ENCODE measurements around the gene FGF18. TPM values are rescaled to one million over a fixed set of nuclear protein-coding genes. Genes with fewer than 3 reads are reported as not detected.

Gene FGF18
- total and polyA plus RNA-seq, 10 of the 15 experiments (the other 5 are each of a cell fraction or from before 2014, with no cell fraction given): 0.03 to 0.10 (median 0.06) TPM; not detected in 5

- no peak overlapping the region for H3K4me2 ChIP-seq (ENCODE audit: control insufficient read depth, insufficient read depth)
- RAD21 ChIA-PET (ENCODE audit: unreplicated experiment): no interaction called here
- H3K9ac ChIP-seq (ENCODE audit: control insufficient read depth, insufficient read depth, low read length): no peak overlapping the region
- no peaks in the 10 kb centered on the region; the same call in 2 of the 3 replicates for H3K9me3 ChIP-seq (replicated peaks; ENCODE audit: control insufficient read depth, insufficient read depth, low read length)
- intact Hi-C loops (cut with micrococcal nuclease; ENCODE audit: unreplicated experiment) (loop anchor here (1.0 kb wide), 1 partner anchor 42 kb away; no protein-coding TSS in a partner anchor), in situ Hi-C loops (cut with MboI) (no loop called here)
- no peak for ATAC-seq
- TF ChIP-seq HDAC2 (IDR thresholded peaks at IDR 0.05): no peak
- no peaks in the 10 kb centered on the region for H3K27me3 ChIP-seq (replicated peaks in 1 of 2; ENCODE audit: control insufficient read depth in 2 of 2, insufficient read depth in 2 of 2, low read length in 1 of 2)
- no peak for DNase-seq (ENCODE audit: low read depth, low spot score)
- H2AFZ ChIP-seq (ENCODE audit: control insufficient read depth, low read depth, low read length): no peak overlapping the region
- POLR2A ChIA-PET: no interaction called here
- H3K4me3 ChIP-seq: no peak overlapping the region
- 45% methylated on average over 13 of the region's 13 CpGs for WGBS (ENCODE audit: insufficient coverage, insufficient replicate concordance, low lambda C conversion rate, missing lambda C conversion rate)
- no peaks in the 10 kb centered on the region for H3K36me3 ChIP-seq (ENCODE audit: control insufficient read depth in 2 of 2, insufficient read depth in 2 of 2, low read length in 1 of 2)
- CTCF ChIA-PET: interaction anchor here (1.2 kb wide), 2 partner anchors 12 to 38 kb away, joined by 3 to 4 read pairs; no protein-coding TSS in a partner anchor
- no TSS peak for BruUV-seq (replicated peaks)
- H3K4me1 ChIP-seq (ENCODE audit: control insufficient read depth, insufficient read depth, low read length): peaks cover 12% of the 10 kb centered on the region
- H3K79me2 ChIP-seq (ENCODE audit: control insufficient read depth, insufficient read depth, low read length): no peaks in the 10 kb centered on the region
- FAIRE-seq: no peak
- SMC1A ChIA-PET (ENCODE audit: uncharacterized antibody, unreplicated experiment): no interaction called here
- no peak overlapping the region for H3K27ac ChIP-seq (ENCODE audit: control insufficient read depth, insufficient read depth)
- no peaks in the 10 kb centered on the region for H4K20me1 ChIP-seq (ENCODE audit: control insufficient read depth, insufficient read depth)
Measured at GRCh38 chr5:171371326-171371725, 48.1 kb upstream of the FGF18 start.

DNA sequence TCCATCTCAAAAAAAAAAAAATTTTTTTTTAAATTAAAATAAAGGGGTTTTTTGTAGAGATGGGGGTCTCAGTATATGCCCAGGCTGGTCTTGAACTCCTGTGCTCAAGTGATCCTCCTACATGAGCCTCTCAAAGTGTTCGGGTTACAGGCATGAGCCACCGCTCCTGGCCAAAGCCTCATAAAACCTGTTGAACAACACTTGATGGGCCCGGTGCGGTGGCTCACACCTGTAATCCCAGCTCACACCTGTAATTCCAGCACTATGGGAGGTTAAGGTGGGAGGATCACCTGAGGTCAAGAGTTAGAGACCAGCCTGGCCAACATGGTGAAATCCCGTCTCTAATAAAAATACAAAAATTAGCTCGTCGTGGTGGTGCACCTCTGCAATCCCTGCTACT, 39.5 kb upstream of the FGF18 start:
- WGBS (ENCODE audit: insufficient coverage, insufficient replicate concordance, low lambda C conversion rate, missing lambda C conversion rate): 60% methylated on average over 7 of the region's 7 CpGs
- Histone ChIP-seq H3K4me2 (ENCODE audit: control insufficient read depth, insufficient read depth) (no peak overlapping the region), H2AFZ (ENCODE audit: control insufficient read depth, low read depth, low read length) (no peak overlapping the region), H4K20me1 (ENCODE audit: control insufficient read depth, insufficient read depth) (no peaks in the 10 kb centered on the region), H3K4me1 (ENCODE audit: control insufficient read depth, insufficient read depth, low read length) (no peaks in the 10 kb centered on the region), H3K79me2 (ENCODE audit: control insufficient read depth, insufficient read depth, low read length) (no peaks in the 10 kb centered on the region), H3K27ac (ENCODE audit: control insufficient read depth, insufficient read depth) (no peak overlapping the region), H3K27me3 (replicated peaks in 1 of 2; ENCODE audit: control insufficient read depth in 2 of 2, insufficient read depth in 2 of 2, low read length in 1 of 2) (no peaks in the 10 kb centered on the region), H3K4me3 (no peak overlapping the region), H3K9me3 (replicated peaks; ENCODE audit: control insufficient read depth, insufficient read depth, low read length) (no peaks in the 10 kb centered on the region), H3K36me3 (ENCODE audit: control insufficient read depth in 2 of 2, insufficient read depth in 2 of 2, low read length in 1 of 2) (no peaks in the 10 kb centered on the region), H3K9ac (ENCODE audit: control insufficient read depth, insufficient read depth, low read length) (no peak overlapping the region)
- no TSS peak for BruUV-seq (replicated peaks)
- CTCF ChIA-PET: interaction anchor here (1.5 kb wide), 1 partner anchor 9 kb away, joined by 3 read pairs; no protein-coding TSS in a partner anchor
- FAIRE-seq: no peak
- DNase-seq (ENCODE audit: low read depth, low spot score): no peak
- no peak for ATAC-seq
- SMC1A ChIA-PET (ENCODE audit: uncharacterized antibody, unreplicated experiment): no interaction called here
- in situ Hi-C loops (cut with MboI): no loop called here
- RAD21 ChIA-PET (ENCODE audit: unreplicated experiment): interaction anchor here (0.6 kb wide), 1 partner anchor 632 kb away, joined by 5 read pairs; no protein-coding TSS in a partner anchor
- intact Hi-C loops (cut with micrococcal nuclease; ENCODE audit: unreplicated experiment): no loop called here
- POLR2A ChIA-PET: no interaction called here
- TF ChIP-seq CTCF (IDR thresholded peaks at IDR 0.05 in 2 of 3, conservative IDR thresholded peaks at IDR 0.05 in 1 of 3; ENCODE audit: control insufficient read depth in 2 of 3, extremely low read depth in 1 of 3, insufficient read depth in 1 of 3, low read depth in 3 of 3, low read length in 3 of 3) (no peak), GATAD2B (conservative IDR thresholded peaks at IDR 0.05; ENCODE audit: low read depth) (no peak), ELK1 (IDR thresholded peaks at IDR 0.05; ENCODE audit: low read depth, low read length) (no peak), SP1 (IDR thresholded peaks at IDR 0.05; ENCODE audit: low read depth, low read length) (no peak), NFXL1 (IDR thresholded peaks at IDR 0.05; ENCODE audit: borderline replicate concordance) (no peak), ATF7 (IDR thresholded peaks at IDR 0.05; ENCODE audit: low read depth) (no peak), RFX5 (IDR thresholded peaks at IDR 0.05; ENCODE audit: low read depth, low read length) (no peak), NR2C1 (IDR thresholded peaks at IDR 0.05) (no peak), NFYA (IDR thresholded peaks at IDR 0.05; ENCODE audit: borderline replicate concordance, low read depth, low read length) (no peak), POLR2AphosphoS5 (IDR thresholded peaks at IDR 0.05; ENCODE audit: low read length) (no peak)
